Upper lobe of right lung (tissue), 1 donor: ENCODE data around the gene RNF123. TPM values are rescaled to one million over a fixed set of nuclear protein-coding genes. Genes with fewer than 3 reads are reported as not detected.

Experiments
- ATAC-seq: fragments of 200-7000 bp; cut with Tn5 transposase; one replicate; pipeline ENCODE4 v1.9.1; 2020; ENCODE audit warnings: mild to moderate bottlenecking, moderate library complexity
- DNase-seq: peaks from one replicate; pipeline ENCODE4 v3.0.0-alpha.2; 2020
- H3K27ac ChIP-seq: fragments of 200-600 bp; one replicate; pipeline ENCODE4 v1.8.0; 2022
- H3K27me3 ChIP-seq: fragments of 200-600 bp; one replicate; pipeline ENCODE4 v1.8.0; 2022; ENCODE audit warnings: mild to moderate bottlenecking
- H3K36me3 ChIP-seq: fragments of 200-600 bp; one replicate; pipeline ENCODE4 v1.8.0; 2022
- H3K4me1 ChIP-seq: fragments of 200-600 bp; one replicate; pipeline ENCODE4 v1.8.0; 2022
- H3K4me3 ChIP-seq: fragments of 200-600 bp; one replicate; pipeline ENCODE4 v1.8.0; 2022; ENCODE audit warnings: mild to moderate bottlenecking
- H3K9me3 ChIP-seq: fragments of 200-600 bp; one replicate; pipeline ENCODE4 v1.8.0; 2022
- CTCF ChIP-seq: fragments of 200-600 bp; IDR thresholded peaks from one replicate; pipeline ENCODE4 v1.8.0; 2022; ENCODE audit warnings: antibody characterized with exemption
- intact Hi-C: fragments of 100-400 bp; cut with DNase I; formaldehyde crosslinking; loops from one replicate; pipeline ENCODE4 v1.11.0; 2022
- long read RNA-seq: library from polyadenylated mRNA; unstranded; transcript quantifications from one replicate; pipeline ENCODE4 v2.0.0, GENCODE V29; 2021
- total RNA-seq: library from RNA; stranded (reverse); fragmentation: NEBNext Ultra II Directional; extraction: Animal tissue kit (Norgen Biotek cat#: 25700); gene quantifications from one replicate; pipeline ENCODE4 v1.2.1, GENCODE V29; 2021
- donor health status: DM: no; HTN: yes; CAD: no; lungs with severe emphysema.

Gene RNF123
- total RNA-seq, result 41.4 TPM
- long read RNA-seq, full-length matches to known transcripts, result 19 of 65 reads
- long read RNA-seq, partial matches to known transcripts, result 14 of 65 reads
- long read RNA-seq, other reads (novel, unspliced or antisense), result 32 of 65 reads

DNA sequence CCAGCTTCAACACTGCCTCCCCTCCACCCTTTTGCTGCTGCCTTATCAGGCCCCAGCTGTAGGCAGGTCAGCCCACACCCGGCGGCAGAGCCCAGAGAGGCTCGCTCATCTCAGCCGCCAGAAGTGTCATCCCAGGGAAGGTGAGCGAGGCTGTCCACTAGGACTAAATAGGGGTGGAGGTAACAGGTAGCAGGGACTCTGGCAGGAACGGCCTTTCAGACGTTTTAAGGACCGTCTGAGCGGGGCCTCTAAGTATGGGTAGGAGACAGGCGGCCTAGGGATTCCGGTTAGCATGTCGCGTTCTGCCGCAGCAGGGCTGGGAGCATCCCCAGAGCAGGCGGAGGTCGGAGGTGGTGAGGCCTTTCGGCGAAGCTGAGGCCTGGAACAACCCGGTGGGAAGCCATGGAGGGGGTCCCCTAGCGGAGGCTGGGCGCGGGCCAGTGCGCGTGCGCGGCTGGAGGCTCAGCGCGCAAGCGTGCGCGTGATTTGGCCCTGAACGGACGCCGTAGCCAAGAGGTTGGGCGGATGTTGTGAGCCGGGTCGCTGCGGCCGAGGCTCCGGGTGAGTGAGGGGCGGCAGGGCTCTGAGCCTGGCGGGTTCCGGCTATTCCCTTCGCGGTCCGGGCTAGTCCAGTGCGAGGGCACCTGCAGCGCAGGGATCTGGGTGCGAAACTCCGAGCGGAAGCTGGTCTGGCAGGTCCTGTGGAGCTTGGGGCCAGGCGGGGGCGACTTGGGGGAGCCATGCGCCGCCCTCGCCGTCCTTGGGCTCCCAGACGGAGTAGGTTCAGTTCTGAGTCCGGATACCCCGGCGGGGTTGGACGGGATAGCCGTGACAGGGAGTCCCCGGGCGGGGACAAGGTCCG lies at the start of gene RNF123, which contains the start of gene MST1:
RNF123 (plus strand) TSS at position 512 of the 862 bp plus-strand sequence. CDS start 1,609 bp downstream, outside the sequence.
MST1 (minus strand) TSS at position 429 of the 862 bp plus-strand sequence. CDS start 783 bp downstream, outside the sequence.
- Histone ChIP-seq H3K27ac (peak within 1 kb of the TSS; percentile 77), H3K4me1 (peaks cover 19% of the 10 kb centered on the region), H3K27me3 (no peaks in the 10 kb centered on the region), H3K9me3 (no peaks in the 10 kb centered on the region), H3K4me3 (peak within 1 kb of the TSS; percentile 100), H3K36me3 (no peaks in the 10 kb centered on the region)
- peak; percentile 96 for DNase-seq
- TF ChIP-seq CTCF, result peak; percentile 41
- intact Hi-C loops, result no loop called here
- ATAC-seq, result peak; percentile 86

DNA sequence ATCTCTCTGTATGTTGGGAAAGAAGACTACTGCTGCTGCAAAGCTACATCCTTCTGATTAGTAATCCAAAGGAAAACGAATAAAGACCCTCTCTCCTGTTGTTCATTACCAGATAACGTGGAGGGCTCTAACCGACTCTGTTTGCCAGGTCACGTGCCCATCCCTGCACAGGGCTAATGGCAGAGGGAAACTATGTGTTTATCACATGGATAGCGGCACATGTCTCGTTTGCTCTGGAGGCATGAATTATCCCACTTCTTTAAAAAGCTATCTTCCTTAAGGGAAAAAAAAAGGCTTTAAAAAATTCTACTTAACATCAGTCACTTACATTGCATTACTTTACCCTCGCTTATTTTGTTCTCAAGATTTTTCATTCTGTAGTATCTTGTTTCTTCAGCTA lies 48.1 kb upstream of the RNF123 start:
- no peak for ATAC-seq
- Histone ChIP-seq H3K27ac (no peak overlapping the region), H3K9me3 (no peaks in the 10 kb centered on the region), H3K4me1 (no peaks in the 10 kb centered on the region), H3K4me3 (no peak overlapping the region), H3K36me3 (no peaks in the 10 kb centered on the region), H3K27me3 (no peaks in the 10 kb centered on the region)
- intact Hi-C loops, result no loop called here
- no peak for DNase-seq
- TF ChIP-seq CTCF, result no peak

DNA sequence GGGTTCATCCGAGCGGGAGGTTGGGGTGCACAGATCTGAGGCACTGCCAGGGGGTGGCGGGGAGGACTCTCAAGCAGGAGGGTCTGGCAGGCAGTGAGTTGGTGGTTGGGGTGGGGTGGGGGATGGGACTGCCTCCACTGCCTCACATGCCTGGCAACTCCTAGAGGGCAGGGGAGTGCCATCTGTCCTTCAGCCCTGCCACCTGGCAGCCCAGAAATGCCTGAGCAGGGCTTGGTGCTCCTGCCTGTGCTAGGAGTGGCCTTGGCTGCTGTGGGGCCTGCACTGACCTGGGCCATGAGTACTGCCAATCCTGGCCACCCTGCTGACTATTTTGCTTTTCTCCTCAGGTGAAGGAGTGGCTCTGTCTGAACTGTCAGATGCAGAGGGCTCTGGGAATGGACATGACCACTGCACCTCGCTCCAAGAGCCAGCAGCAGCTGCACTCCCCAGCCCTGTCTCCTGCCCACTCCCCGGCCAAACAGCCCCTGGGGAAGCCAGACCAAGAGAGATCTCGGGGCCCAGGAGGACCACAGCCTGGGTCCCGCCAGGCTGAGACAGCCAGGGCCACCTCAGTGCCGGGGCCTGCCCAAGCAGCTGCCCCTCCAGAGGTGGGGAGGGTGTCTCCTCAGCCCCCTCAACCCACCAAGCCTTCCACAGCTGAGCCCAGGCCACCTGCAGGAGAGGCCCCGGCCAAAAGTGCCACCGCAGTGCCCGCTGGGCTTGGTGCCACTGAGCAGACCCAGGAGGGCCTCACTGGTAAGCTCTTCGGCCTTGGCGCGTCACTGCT lies 47.2 kb upstream of the RNF123 start:
- intact Hi-C loops, result no loop called here
- Histone ChIP-seq H3K4me1 (no peaks in the 10 kb centered on the region), H3K4me3 (no peak overlapping the region), H3K27me3 (no peaks in the 10 kb centered on the region), H3K27ac (no peak overlapping the region), H3K36me3 (no peaks in the 10 kb centered on the region), H3K9me3 (no peaks in the 10 kb centered on the region)
- DNase-seq (no peak), ATAC-seq (no peak)
- no peak for TF ChIP-seq CTCF

DNA sequence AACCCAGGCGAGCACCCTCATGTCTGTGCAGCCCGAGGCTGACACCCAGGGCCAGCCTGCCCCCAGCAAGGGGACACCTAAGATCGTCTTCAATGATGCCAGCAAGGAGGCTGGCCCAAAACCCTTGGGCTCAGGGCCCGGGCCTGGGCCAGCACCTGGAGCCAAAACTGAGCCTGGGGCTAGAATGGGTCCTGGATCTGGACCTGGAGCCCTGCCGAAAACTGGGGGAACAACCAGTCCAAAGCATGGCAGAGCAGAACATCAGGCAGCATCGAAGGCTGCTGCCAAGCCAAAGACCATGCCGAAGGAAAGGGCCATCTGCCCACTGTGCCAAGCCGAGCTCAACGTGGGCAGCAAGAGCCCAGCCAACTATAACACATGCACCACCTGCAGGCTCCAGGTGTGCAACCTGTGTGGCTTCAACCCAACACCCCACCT lies 46.6 kb upstream of the RNF123 start:
- Histone ChIP-seq H3K4me1 (no peaks in the 10 kb centered on the region), H3K4me3 (no peak overlapping the region), H3K36me3 (no peaks in the 10 kb centered on the region), H3K27me3 (no peaks in the 10 kb centered on the region), H3K27ac (no peak overlapping the region), H3K9me3 (no peaks in the 10 kb centered on the region)
- no peak for TF ChIP-seq CTCF
- ATAC-seq (no peak), DNase-seq (no peak)
- intact Hi-C loops, result no loop called here

DNA sequence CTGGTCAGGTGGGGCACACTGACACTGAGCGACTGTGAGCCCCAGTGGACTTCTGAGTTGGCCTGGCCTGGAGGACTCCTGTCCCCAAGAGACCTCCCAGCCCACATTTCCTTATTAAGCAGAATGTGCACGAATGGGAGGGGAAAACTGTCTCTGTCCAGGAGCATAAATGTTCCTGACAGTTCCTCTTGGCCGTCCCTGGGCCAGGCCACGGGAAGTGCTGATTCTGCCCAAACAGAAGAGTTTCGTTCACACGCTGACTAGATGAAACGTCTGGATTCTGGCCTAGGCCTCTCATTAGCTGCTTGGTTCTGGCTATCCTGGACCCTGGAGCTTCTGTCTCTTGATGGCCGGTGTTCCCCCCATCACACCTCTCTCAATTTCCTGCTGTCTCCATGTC lies 44.7 kb upstream of the RNF123 start:
- no peak for TF ChIP-seq CTCF
- H3K4me1 ChIP-seq, result no peaks in the 10 kb centered on the region
- no peaks in the 10 kb centered on the region for H3K9me3 ChIP-seq
- H3K27me3 ChIP-seq, result no peaks in the 10 kb centered on the region
- DNase-seq (no peak), ATAC-seq (no peak)
- intact Hi-C loops, result no loop called here
- H3K4me3 ChIP-seq, result no peak overlapping the region
- H3K36me3 ChIP-seq, result no peaks in the 10 kb centered on the region
- H3K27ac ChIP-seq, result no peak overlapping the region
